Natural killer cell (primary cell): ENCODE results near the gene EID1. TPM values are rescaled to one million over a fixed set of nuclear protein-coding genes. Genes with fewer than 3 reads are reported as not detected.

ENCODE experiments used
- ATAC-seq, 3 donors: fragments of 150-1000 bp in 2 of 3; fragments of 200-7000 bp in 1 of 3; cut with Tn5 transposase; 1 replicate in 1 of 3; 2 replicates in 2 of 3; pipeline ENCODE4 v1.10.0; 2021; ENCODE audit warnings: mild to moderate bottlenecking in 2 of 3, moderate library complexity in 2 of 3
- DNase-seq, 2 donors: peaks; one replicate each; pipeline versions ENCODE4 v3.0.0 to v3.0.0-alpha.2; 2013 to 2021; ENCODE audit warnings: mixed read lengths in 1 of 2
- H3K27ac ChIP-seq: one replicate; pipeline ENCODE4 v1.5.1; 2013; ENCODE audit warnings: mild to moderate bottlenecking, low read length
- H3K27me3 ChIP-seq: one replicate; pipeline ENCODE4 v1.6.1; 2013; ENCODE audit warnings: low read length; ENCODE audit not compliant: control insufficient read depth, insufficient read depth
- H3K36me3 ChIP-seq: one replicate; pipeline ENCODE4 v1.6.1; 2013; ENCODE audit warnings: low read length; ENCODE audit not compliant: control insufficient read depth, insufficient read depth
- H3K4me1 ChIP-seq: one replicate; pipeline ENCODE4 v1.6.1; 2013; ENCODE audit warnings: low read length; ENCODE audit not compliant: control insufficient read depth, insufficient read depth
- H3K4me3 ChIP-seq: one replicate; pipeline ENCODE4 v1.5.1; 2013; ENCODE audit warnings: low read length
- H3K9me3 ChIP-seq: one replicate; pipeline ENCODE4 v1.6.1; 2013; ENCODE audit warnings: low read length; ENCODE audit not compliant: control insufficient read depth, insufficient read depth
- H3K27ac Mint-ChIP-seq, 2 donors: one replicate each; pipeline ENCODE4 v1.8.0; 2022; ENCODE audit warnings: mild to moderate bottlenecking in 2 of 2, mixed read lengths in 2 of 2, moderate library complexity in 1 of 2
- H3K27me3 Mint-ChIP-seq, 2 donors: one replicate each; pipeline ENCODE4 v1.8.0; 2022; ENCODE audit warnings: low read depth in 2 of 2, mixed read lengths in 2 of 2
- H3K36me3 Mint-ChIP-seq: one replicate; pipeline ENCODE4 v1.8.0; 2022; ENCODE audit warnings: mixed read lengths
- H3K4me1 Mint-ChIP-seq, 2 donors: one replicate each; pipeline ENCODE4 v1.8.0; 2022; ENCODE audit warnings: mixed read lengths in 2 of 2
- H3K4me3 Mint-ChIP-seq: one replicate; pipeline ENCODE4 v1.8.0; 2022; ENCODE audit warnings: mild to moderate bottlenecking, moderate library complexity, mixed read lengths
- H3K9me3 Mint-ChIP-seq, 2 donors: one replicate each; pipeline ENCODE4 v1.8.0; 2022; ENCODE audit warnings: mixed read lengths in 2 of 2
- CTCF ChIP-seq: fragments of 200-600 bp; IDR thresholded peaks from one replicate; pipeline ENCODE4 v1.8.0; 2022; ENCODE audit warnings: antibody characterized with exemption
- WGBS: methylation state at CpG from one replicate; pipeline ENCODE4 v1.1.7; 2013; ENCODE audit warnings: missing lambda C conversion rate; ENCODE audit not compliant: insufficient coverage; 5-methylcytosine and 5-hydroxymethylcytosine counted together
- intact Hi-C: fragments of 100-400 bp; cut with micrococcal nuclease; formaldehyde crosslinking; loops from one replicate; pipeline ENCODE4 v1.14.2; 2022
- total RNA-seq, 4 donors: library from RNA; stranded (reverse); fragments of 120-200 nt in 1 of 4; gene quantifications; one replicate each; pipeline versions ENCODE4 v1.2.3 to v1.2.4, GENCODE V29; 2013 to 2022

The EID1 gene
- total RNA-seq, 3 donors from 2014 or later (not counting 1 experiment from before 2014, with no cell fraction given) = 63.5 to 70.2 (median 67.3) TPM

DNA sequence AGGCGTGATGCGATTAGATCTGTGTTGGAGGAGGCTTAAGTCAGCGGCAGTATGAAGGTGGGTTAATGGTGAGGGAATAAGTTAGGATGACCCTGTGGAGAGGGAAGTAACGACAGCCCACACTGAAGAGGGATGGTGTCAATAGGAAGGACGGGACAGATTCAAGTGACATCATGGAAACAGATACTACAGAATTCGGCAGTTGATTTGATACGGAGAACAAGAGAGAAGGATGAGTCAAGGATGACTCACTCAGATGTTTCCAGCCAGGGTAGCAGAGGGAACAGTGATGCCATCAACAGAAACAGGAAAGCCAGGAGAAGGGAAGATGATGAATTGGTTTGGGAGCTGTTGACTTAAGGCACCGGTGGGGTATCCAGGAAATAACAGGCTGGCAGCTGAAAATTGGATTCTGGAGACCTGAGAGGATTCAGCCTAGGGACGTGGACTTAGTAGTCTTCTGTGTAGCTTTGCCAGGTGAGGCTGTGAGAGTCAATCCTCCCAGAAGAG is 47.8 kb downstream of the EID1 start:
- intact Hi-C loops = no loop called here
- H3K4me1 Mint-ChIP-seq = no peaks in the 10 kb centered on the region
- Histone ChIP-seq H3K36me3 (no peaks in the 10 kb centered on the region), H3K4me1 (no peaks in the 10 kb centered on the region), H3K27me3 (no peaks in the 10 kb centered on the region), H3K9me3 (no peaks in the 10 kb centered on the region), H3K27ac (no peak overlapping the region), H3K4me3 (no peak overlapping the region)
- H3K27me3 Mint-ChIP-seq = peaks cover 14% of the 10 kb centered on the region in 2 donors
- no peak overlapping the region for H3K27ac Mint-ChIP-seq
- H3K36me3 Mint-ChIP-seq = no peaks in the 10 kb centered on the region
- TF ChIP-seq CTCF = no peak
- no peak overlapping the region for H3K4me3 Mint-ChIP-seq
- 83% methylated on average over 9 of the region's 9 CpGs for WGBS
- ATAC-seq (no peak), DNase-seq (no peak)
- no peaks in the 10 kb centered on the region for H3K9me3 Mint-ChIP-seq

DNA sequence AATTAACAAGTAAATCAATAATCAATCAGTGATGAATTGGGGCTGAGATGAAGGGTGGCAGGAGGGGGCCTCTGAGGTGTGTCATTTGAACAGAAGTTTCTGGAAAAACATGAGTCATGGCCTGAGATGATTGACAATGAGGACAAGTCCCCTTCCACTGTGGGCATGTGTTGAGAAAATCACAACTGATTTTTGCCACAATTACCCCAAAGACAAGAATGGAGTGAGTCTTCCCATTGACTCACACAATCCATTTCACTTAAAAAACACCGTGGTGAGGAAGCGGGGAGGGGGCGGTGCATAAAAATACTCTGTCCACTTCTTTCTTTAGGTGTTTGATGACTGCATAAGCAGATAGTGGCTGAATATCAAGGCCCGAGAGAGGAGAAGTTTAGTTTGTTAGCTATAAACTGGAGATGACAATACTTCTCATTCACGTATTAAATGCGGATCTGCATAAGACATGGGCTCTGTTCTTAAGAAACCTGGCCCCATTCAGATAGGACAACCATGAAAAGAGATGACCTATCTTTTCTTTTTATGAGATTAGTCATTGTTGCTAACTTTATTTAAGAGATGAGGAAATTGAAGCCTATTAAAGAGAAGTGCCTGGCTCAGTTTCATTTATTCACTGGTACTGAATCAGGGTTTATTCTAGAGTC is 51.1 kb downstream of the EID1 start:
- no peak overlapping the region for H3K4me3 ChIP-seq
- H3K9me3 Mint-ChIP-seq = no peaks in the 10 kb centered on the region
- no peaks in the 10 kb centered on the region for H3K4me1 Mint-ChIP-seq
- no peaks in the 10 kb centered on the region for H3K4me1 ChIP-seq
- no peak overlapping the region for H3K27ac Mint-ChIP-seq
- DNase-seq (no peak), ATAC-seq (no peak)
- intact Hi-C loops = no loop called here
- H3K36me3 Mint-ChIP-seq = no peaks in the 10 kb centered on the region
- H3K4me3 Mint-ChIP-seq = no peak overlapping the region
- TF ChIP-seq CTCF = no peak
- H3K27me3 ChIP-seq = no peaks in the 10 kb centered on the region
- no peak overlapping the region for H3K27ac ChIP-seq
- peaks cover 15 to 18% of the 10 kb centered on the region in 2 donors for H3K27me3 Mint-ChIP-seq
- H3K36me3 ChIP-seq = no peaks in the 10 kb centered on the region
- 86% methylated on average over 4 of the region's 6 CpGs for WGBS
- H3K9me3 ChIP-seq = no peaks in the 10 kb centered on the region

GRCh38 chr15:48929661-48930060 is 51.7 kb downstream of the EID1 start:
- H3K36me3 ChIP-seq = no peaks in the 10 kb centered on the region
- H3K27me3 Mint-ChIP-seq = peaks cover 19 to 21% of the 10 kb centered on the region in 2 donors
- no peak overlapping the region for H3K4me3 ChIP-seq
- H3K4me3 Mint-ChIP-seq = no peak overlapping the region
- ATAC-seq (no peak), DNase-seq (no peak)
- no peaks in the 10 kb centered on the region for H3K4me1 Mint-ChIP-seq
- WGBS = 93% methylated on average over 3 of the region's 3 CpGs
- H3K36me3 Mint-ChIP-seq = no peaks in the 10 kb centered on the region
- H3K4me1 ChIP-seq = no peaks in the 10 kb centered on the region
- H3K27ac ChIP-seq = no peak overlapping the region
- intact Hi-C loops = no loop called here
- H3K27ac Mint-ChIP-seq = no peak overlapping the region
- no peaks in the 10 kb centered on the region for H3K9me3 ChIP-seq
- no peaks in the 10 kb centered on the region for H3K27me3 ChIP-seq
- no peaks in the 10 kb centered on the region for H3K9me3 Mint-ChIP-seq
- no peak for TF ChIP-seq CTCF

Other genes starting within 250 kb of the EID1 start
- gene FBN1, start 232.4 kb upstream of the EID1 start, total RNA-seq = under 1 TPM; 0.33 to 0.54 (median 0.33) TPM
- gene CEP152, start 67.1 kb upstream of the EID1 start, total RNA-seq = 10 to 100 TPM in 1 of 3 donors, 1 to 10 TPM in 2; 7.2 to 11.4 (median 9.2) TPM
- under 1 TPM; 0.19 to 0.43 (median 0.20) TPM for gene SHC4, start 85.8 kb downstream of the EID1 start, total RNA-seq
- gene SECISBP2L, start 168.3 kb downstream of the EID1 start, total RNA-seq = 10 to 100 TPM; 78.8 to 97.7 (median 93.7) TPM